Testis (tissue), 3 donors: ENCODE measurements around the gene LEMD2. TPM values are rescaled to one million over a fixed set of nuclear protein-coding genes. Genes with fewer than 3 reads are reported as not detected.

Experiments used
- DNase-seq: peaks from one replicate; pipeline ENCODE4 v3.0.0-alpha.2; 2019
- H3K27ac ChIP-seq, 2 donors: fragments of 200-600 bp; sonication (generic); one replicate each; pipeline ENCODE4 v1.5.1; 2019
- H3K27me3 ChIP-seq: fragments of 200-600 bp; sonication (generic); one replicate; pipeline ENCODE4 v1.5.1; 2019
- H3K36me3 ChIP-seq: fragments of 200-600 bp; sonication (generic); one replicate; pipeline ENCODE4 v1.5.1; 2017; ENCODE audit warnings: low read depth; ENCODE audit errors: missing control alignments
- H3K4me1 ChIP-seq: fragments of 200-600 bp; sonication (generic); one replicate; pipeline ENCODE4 v1.5.1; 2019
- H3K4me3 ChIP-seq, 2 donors: fragments of 200-600 bp; sonication (generic); one replicate each; pipeline ENCODE4 v1.5.1; 2017 to 2019
- H3K9me3 ChIP-seq: fragments of 200-600 bp; sonication (generic); one replicate; pipeline ENCODE4 v1.5.1; 2017
- CTCF ChIP-seq, 3 experiments: fragments of 450-650 bp in 2 of 3; fragments of 200-600 bp in 1 of 3; sonication (generic) in 1 of 3; IDR thresholded peaks; one replicate each; pipeline ENCODE4 v1.5.1; 2016 to 2019; ENCODE audit warnings: antibody characterized with exemption in 3 of 3, mild to moderate bottlenecking in 2 of 3, moderate library complexity in 1 of 3
- POLR2A ChIP-seq: fragments of 450-650 bp; IDR thresholded peaks from one replicate; pipeline ENCODE4 v1.6.1; 2017; ENCODE audit warnings: antibody characterized with exemption, mild to moderate bottlenecking, moderate library complexity
- WGBS, 2 donors: methylation state at CpG; one replicate each; pipeline ENCODE4 v1.1.5; 2018; 5-methylcytosine and 5-hydroxymethylcytosine counted together
- intact Hi-C: fragments of 100-400 bp; cut with DNase I; formaldehyde crosslinking; loops from one replicate; pipeline ENCODE4 v1.15.1; 2023; ENCODE audit warnings: low total_unique reads
- polyA plus RNA-seq: library from polyadenylated mRNA; stranded (reverse); fragments of 350-450 nt; fragmentation: Illumina TruSeq; extraction: RNeasy Lipid Tissue Mini Kit (QIAGEN cat#74804); gene quantifications from one replicate; pipeline ENCODE4 v1.2.3, GENCODE V29; 2014; ENCODE audit warnings: low read depth, low replicate concordance; ENCODE audit not compliant: insufficient read depth
- total RNA-seq, 2 donors: library from RNA; depleted of rRNA; stranded (reverse); fragments of >200 nt; gene quantifications; one replicate each; pipeline ENCODE4 v1.2.3, GENCODE V29; 2016

Gene LEMD2
- total and polyA plus RNA-seq, 3 donors from 2014 or later, result 71.2 to 89.5 (median 77.0) TPM

DNA sequence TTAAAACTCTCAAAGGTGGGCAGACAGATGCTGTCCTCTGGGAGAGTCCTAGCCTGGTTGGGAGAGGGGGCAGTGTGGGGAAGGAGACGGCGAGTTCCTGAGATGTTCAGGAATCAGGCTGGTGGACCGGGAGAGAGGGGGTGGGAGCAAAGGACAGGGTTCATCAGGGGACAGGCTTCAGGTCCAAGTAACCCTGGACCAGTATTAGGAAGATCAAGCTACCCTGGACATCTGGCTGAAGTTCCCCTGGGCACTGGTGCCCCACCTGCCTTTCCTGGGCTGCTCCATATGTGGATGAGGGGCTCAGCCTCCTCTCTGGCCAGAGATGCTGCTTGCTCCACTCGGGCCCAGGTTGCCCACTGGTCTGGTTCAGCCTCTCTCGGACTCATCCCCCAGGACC is 41.1 kb downstream of the LEMD2 start:
- H3K4me3 ChIP-seq, result no peak overlapping the region
- no peaks in the 10 kb centered on the region for H3K36me3 ChIP-seq
- TF ChIP-seq POLR2A (no peak), CTCF (IDR thresholded peaks at IDR 0.05) (no peak)
- 77 to 93% methylated on average over 5 of the region's 5 CpGs for WGBS, 2 donors
- no peak overlapping the region for H3K27ac ChIP-seq
- intact Hi-C loops, result no loop called here
- H3K27me3 ChIP-seq, result no peaks in the 10 kb centered on the region
- H3K9me3 ChIP-seq, result no peaks in the 10 kb centered on the region
- DNase-seq, result no peak
- H3K4me1 ChIP-seq, result peaks cover 6% of the 10 kb centered on the region

DNA sequence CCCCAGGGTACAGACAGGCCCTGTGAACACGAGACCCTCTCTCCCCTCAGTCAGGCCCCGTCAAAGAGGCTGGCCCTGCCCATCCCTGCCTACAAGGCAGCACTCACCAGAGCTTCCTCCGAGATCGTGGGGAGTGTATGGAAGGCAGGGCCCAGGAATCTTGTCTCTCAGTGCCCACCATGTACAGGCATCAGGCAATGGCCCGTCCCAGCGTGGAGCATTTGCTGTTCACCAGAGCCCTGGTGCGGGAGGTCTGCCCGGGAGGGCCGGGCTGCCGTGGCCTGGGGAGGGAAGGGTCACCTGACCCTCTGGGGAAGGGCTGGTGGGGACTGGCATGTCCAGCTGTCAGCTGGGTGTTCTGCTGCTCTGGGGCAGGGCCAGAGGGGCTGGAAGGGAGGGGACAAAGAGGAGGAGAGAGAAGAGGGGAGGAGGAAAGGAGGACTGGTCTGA is 42.3 kb downstream of the LEMD2 start, which contains the start of gene IP6K3:
Gene IP6K3 (minus strand): TSS at position 255 of the 450 bp plus-strand sequence. CDS start 11,429 bp downstream, outside the sequence.
- intact Hi-C loops, result no loop called here
- TF ChIP-seq POLR2A (no peak), CTCF (IDR thresholded peaks at IDR 0.05) (no peak)

DNA sequence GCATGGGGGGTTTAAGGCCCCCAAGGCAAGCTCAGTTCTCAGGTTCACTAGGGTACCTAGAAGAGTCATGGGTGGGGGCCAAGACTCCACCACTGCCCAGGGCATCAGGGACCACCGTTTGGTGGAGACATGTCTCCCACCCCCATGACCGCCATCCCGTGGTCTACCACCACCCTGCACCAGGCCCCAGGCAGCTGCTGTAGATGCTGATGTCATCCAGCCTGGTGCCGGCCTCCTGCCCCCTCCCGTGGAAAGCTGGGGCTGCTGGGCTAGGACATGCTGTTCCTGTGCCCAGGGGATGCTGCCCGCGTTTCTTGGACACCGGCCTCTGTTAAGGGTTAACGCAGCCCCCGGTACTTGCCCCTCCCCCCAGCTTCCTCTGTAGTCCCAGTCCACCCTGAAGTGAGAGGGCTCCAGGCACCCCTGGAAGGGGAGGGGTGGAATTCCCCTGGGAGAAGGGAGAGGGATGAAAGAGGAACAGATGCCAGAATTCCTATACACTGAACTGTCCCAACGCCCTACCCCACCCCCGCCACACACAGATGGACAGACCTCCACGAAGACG is 42.8 kb downstream of the LEMD2 start:
- Histone ChIP-seq H3K27me3 (no peaks in the 10 kb centered on the region), H3K9me3 (no peaks in the 10 kb centered on the region), H3K4me1 (peaks cover 9% of the 10 kb centered on the region), H3K4me3 (no peak overlapping the region), H3K27ac (no peak overlapping the region), H3K36me3 (no peaks in the 10 kb centered on the region)
- WGBS, 2 donors, result 64 to 83% methylated on average over 2 to 14 of the region's 14 CpGs
- intact Hi-C loops, result no loop called here
- no peak for DNase-seq
- TF ChIP-seq POLR2A (no peak), CTCF (IDR thresholded peaks at IDR 0.05) (no peak)

More for the DNA sequence above, 42.3 kb downstream of the LEMD2 start, which contains the start of gene IP6K3:
- Histone ChIP-seq H3K27me3 (no peaks in the 10 kb centered on the region), H3K4me3 (no peak within 1 kb of the TSS), H3K27ac (no peak within 1 kb of the TSS), H3K9me3 (no peaks in the 10 kb centered on the region), H3K4me1 (peaks cover 10% of the 10 kb centered on the region), H3K36me3 (no peaks in the 10 kb centered on the region)
- no peak for DNase-seq
- 78 to 82% methylated on average over 9 to 10 of the region's 10 CpGs for WGBS, 2 donors

DNA sequence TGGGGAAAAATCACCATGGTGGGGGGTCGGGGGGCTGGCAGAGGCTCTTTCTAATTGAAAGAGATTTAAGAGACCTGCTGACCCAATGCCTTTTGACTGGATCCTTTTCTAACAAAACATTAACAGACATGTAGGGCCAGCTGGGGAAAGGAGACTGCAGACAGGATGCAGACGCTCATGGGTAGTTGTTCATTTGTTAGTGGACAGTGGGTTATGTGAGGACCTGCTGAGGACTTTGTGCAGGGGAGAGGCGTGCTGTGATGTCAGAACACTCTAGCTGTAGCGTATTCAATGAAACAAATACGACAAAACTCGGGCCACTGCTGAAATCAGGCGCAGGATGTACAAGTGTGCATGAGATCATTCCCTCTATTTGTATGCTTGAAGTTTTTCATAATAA is 43.4 kb downstream of the LEMD2 start:
- no peak overlapping the region for H3K27ac ChIP-seq
- peaks cover 4% of the 10 kb centered on the region for H3K4me1 ChIP-seq
- H3K27me3 ChIP-seq, result no peaks in the 10 kb centered on the region
- no peaks in the 10 kb centered on the region for H3K36me3 ChIP-seq
- intact Hi-C loops, result no loop called here
- no peak for DNase-seq
- no peaks in the 10 kb centered on the region for H3K9me3 ChIP-seq
- 84 to 88% methylated on average over 7 of the region's 7 CpGs for WGBS, 2 donors
- TF ChIP-seq POLR2A, result no peak
- TF ChIP-seq CTCF (IDR thresholded peaks at IDR 0.05), result no peak
- H3K4me3 ChIP-seq, result no peak overlapping the region
